Naive B cell (primary cell): ENCODE measurements around the gene SLC45A3. TPM values are rescaled to one million over a fixed set of nuclear protein-coding genes. Genes with fewer than 3 reads are reported as not detected.
"Not testable (repeated sequence)": the region's sequence is repeated elsewhere in the genome, so short reads cannot be mapped to it uniquely, and the experiment has no call there.

Experiments used
- ATAC-seq, 2 donors: fragments of 150-1000 bp; cut with Tn5 transposase; 2 replicates each; pipeline ENCODE4 v1.10.0; 2021; ENCODE audit warnings: low read depth in 2 of 2, mild to moderate bottlenecking in 2 of 2, moderate library complexity in 2 of 2
- DNase-seq: peaks from one replicate; pipeline ENCODE4 v3.0.0; 2022
- H3K27ac Mint-ChIP-seq, 6 donors: one replicate each; pipeline ENCODE4 v1.8.0; 2020 to 2022; ENCODE audit warnings: mild to moderate bottlenecking in 6 of 6, mixed read lengths in 6 of 6, moderate library complexity in 5 of 6, inconsistent platforms in 2 of 6
- H3K27me3 Mint-ChIP-seq, 3 donors: one replicate each; pipeline ENCODE4 v1.8.0; 2021 to 2022; ENCODE audit warnings: mixed read lengths in 3 of 3, mild to moderate bottlenecking in 1 of 3
- H3K36me3 Mint-ChIP-seq, 2 donors: one replicate each; pipeline ENCODE4 v1.8.0; 2020 to 2022; ENCODE audit warnings: mixed read lengths in 2 of 2, inconsistent platforms in 1 of 2, mild to moderate bottlenecking in 1 of 2
- H3K4me1 Mint-ChIP-seq, 3 donors: one replicate each; pipeline ENCODE4 v1.8.0; 2020 to 2022; ENCODE audit warnings: mixed read lengths in 3 of 3, inconsistent platforms in 1 of 3, mild to moderate bottlenecking in 1 of 3, moderate library complexity in 1 of 3
- H3K4me3 Mint-ChIP-seq, 8 donors: one replicate each; pipeline ENCODE4 v1.8.0; 2020 to 2022; ENCODE audit warnings: mild to moderate bottlenecking in 8 of 8, mixed read lengths in 8 of 8, moderate library complexity in 8 of 8, inconsistent platforms in 2 of 8
- H3K9me3 Mint-ChIP-seq, 7 donors: one replicate each; pipeline ENCODE4 v1.8.0; 2020 to 2022; ENCODE audit warnings: mixed read lengths in 7 of 7, mild to moderate bottlenecking in 5 of 7, inconsistent platforms in 2 of 7, moderate library complexity in 1 of 7
- polyA plus RNA-seq, 6 donors: library from polyadenylated mRNA; unstranded; fragments of 300-500 nt; fragmentation: Illumina TruSeq; gene quantifications; one replicate each; pipeline ENCODE4 v1.2.3, GENCODE V29; 2021; ENCODE audit warnings: low read depth in 6 of 6

The SLC45A3 gene
- polyA plus RNA-seq, 6 donors from 2014 or later = 0.96 to 5.4 (median 4.0) TPM

DNA sequence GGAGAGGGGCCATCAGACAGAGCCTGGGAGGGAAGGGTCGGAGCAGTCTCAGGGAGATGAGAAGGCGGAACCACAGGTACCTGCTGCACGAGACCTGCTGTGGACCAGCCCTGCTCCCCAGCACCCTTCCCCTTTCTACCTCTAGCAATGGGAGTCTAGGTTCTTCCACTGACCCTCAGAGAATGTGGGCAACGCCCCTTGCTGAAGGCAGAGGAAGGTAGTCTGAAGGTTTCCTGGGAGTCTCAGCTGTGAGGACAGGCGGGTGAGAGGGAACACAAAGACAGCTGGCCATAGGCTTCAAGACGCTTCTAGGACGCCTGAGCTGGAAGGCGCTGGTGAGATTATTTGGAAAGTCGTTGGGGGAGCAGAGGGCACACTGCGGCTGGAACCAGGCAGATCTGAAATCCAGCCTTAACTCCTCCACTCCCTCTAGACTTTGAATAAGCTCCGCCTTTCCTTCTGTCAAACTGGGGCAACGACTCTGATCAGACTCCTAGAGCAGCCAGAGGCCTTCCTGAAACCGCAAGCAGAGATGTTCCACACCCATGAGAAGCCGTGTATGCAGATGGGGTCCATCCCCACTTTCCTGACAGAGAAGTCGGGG lies 18.1 kb downstream of the SLC45A3 start:
- H3K27ac Mint-ChIP-seq = peak overlapping the region in 3 of 6 donors; percentile 36 to 90 (median 69)
- H3K27me3 Mint-ChIP-seq = no peaks in the 10 kb centered on the region
- ATAC-seq (no peak), DNase-seq (no peak)
- H3K9me3 Mint-ChIP-seq = no peaks in the 10 kb centered on the region
- H3K4me3 Mint-ChIP-seq = peak overlapping the region in 3 of 8 donors; percentile 10 to 70 (median 56)
- peaks cover 65 to 88% (median 84%) of the 10 kb centered on the region in 3 donors for H3K4me1 Mint-ChIP-seq
- peaks cover 0 to 6% of the 10 kb centered on the region in 2 donors for H3K36me3 Mint-ChIP-seq

DNA sequence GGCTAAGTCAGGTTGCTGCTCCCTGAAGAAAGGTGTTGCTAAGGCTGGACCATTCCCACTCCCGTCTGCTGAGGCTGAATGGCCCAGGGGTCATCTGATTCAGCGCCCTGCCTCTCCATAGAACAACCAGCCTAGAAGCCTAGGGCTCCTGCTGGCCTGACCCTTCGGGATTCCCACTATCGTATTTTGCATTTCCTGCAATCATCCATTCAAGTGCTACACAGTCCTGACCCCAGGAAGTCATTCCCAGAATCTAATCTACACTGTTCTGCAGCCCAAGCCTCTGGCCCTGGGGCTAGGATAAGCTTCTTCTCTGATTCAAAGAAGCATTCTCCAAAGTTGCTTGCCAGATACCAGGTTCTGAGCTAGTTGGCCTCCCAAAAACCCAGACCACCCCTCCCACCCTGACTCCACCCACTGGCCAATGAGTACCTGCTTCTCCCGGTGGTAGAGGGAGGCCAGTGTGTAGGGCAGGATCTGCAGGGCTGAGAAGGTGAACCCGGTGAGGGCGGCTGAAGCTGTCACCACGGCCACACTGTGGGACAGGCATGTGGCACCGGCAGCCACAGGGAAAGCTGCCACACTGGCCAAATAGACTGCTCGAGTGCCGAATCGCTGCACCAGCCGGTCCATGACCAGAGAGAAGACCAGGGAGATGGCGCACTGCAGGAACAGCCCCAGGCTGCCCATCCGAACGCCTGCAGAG lies 18.7 kb downstream of the SLC45A3 start:
- DNase-seq (no peak), ATAC-seq (no peak)
- Mint-ChIP-seq H3K36me3 (peaks cover 0 to 6% of the 10 kb centered on the region in 2 donors), H3K27me3 (no peaks in the 10 kb centered on the region), H3K4me3 (peak overlapping the region in 2 of 8 donors; percentile 25 to 56), H3K9me3 (no peaks in the 10 kb centered on the region), H3K4me1 (peaks cover 65 to 81% (median 77%) of the 10 kb centered on the region in 3 donors), H3K27ac (peak overlapping the region in 4 of 6 donors; percentile 25 to 90 (median 82))

DNA sequence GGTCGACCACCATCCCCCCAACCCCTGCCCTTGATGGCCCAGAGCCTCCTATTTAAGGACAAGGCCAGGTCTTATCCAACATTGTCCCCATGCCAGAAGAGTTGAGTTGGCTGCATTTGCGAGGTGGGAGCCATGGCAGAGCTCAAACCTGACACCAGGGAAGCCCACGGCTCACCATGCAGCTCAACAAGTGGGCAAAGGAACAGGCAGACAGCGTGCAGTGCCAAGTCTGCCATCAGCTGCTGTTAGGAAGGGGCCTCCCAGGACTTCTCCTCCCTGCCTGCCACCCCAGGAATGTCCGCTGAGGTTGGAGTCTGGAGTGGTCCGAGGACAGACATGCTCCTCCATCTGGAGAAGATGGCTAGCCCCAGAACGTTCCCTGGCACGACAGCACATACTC lies 19.9 kb downstream of the SLC45A3 start:
- no peak for DNase-seq
- ATAC-seq = no peak
- H3K27me3 Mint-ChIP-seq = no peaks in the 10 kb centered on the region
- peaks cover 0 to 6% of the 10 kb centered on the region in 2 donors for H3K36me3 Mint-ChIP-seq
- peak overlapping the region in 3 of 8 donors; percentile 31 to 54 (median 37) for H3K4me3 Mint-ChIP-seq
- H3K27ac Mint-ChIP-seq = peak overlapping the region in 5 of 6 donors; percentile 74 to 94 (median 90)
- H3K4me1 Mint-ChIP-seq = peaks cover 56 to 69% (median 65%) of the 10 kb centered on the region in 3 donors
- H3K9me3 Mint-ChIP-seq = no peaks in the 10 kb centered on the region

DNA sequence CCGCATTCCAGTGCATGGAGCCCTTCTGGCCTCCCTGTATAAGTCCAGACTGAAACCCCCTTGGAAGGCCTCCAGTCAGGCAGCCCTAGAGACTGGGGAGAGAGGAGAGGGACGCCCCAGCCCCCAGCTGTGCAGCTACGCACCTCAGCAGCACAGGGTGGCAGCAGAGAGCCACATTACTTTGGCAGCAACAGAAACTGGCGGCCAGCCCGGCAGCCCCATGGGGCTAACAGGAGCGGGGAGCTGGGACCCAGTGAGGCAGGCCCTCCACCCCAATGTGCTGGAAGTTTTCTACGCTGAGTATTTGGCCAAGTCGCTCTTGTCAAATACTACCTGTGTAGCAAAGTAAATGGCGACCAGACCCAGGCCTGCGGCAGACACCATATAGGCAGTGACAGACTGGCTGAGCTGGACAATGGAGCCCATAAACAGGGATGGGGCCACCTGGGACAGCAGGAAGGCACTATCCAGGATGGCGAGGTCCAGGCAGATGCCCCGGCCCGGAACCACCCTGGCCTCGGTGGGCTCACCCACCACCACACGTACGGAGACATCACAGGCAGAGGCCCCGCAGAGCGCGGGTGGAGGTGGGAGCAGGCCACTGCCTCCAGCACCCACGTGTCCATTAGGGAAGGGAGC lies 21.2 kb downstream of the SLC45A3 start:
- peak overlapping the region in 5 of 8 donors; percentile 13 to 76 (median 63) for H3K4me3 Mint-ChIP-seq
- H3K27me3 Mint-ChIP-seq = no peaks in the 10 kb centered on the region
- peak overlapping the region in 5 of 6 donors; percentile 26 to 94 (median 74) for H3K27ac Mint-ChIP-seq
- DNase-seq (peak; percentile 76), ATAC-seq (peak; percentile 92 to 96)
- no peaks in the 10 kb centered on the region for H3K9me3 Mint-ChIP-seq
- peaks cover 44 to 56% (median 52%) of the 10 kb centered on the region in 3 donors for H3K4me1 Mint-ChIP-seq
- H3K36me3 Mint-ChIP-seq = peaks cover 0 to 6% of the 10 kb centered on the region in 2 donors

DNA sequence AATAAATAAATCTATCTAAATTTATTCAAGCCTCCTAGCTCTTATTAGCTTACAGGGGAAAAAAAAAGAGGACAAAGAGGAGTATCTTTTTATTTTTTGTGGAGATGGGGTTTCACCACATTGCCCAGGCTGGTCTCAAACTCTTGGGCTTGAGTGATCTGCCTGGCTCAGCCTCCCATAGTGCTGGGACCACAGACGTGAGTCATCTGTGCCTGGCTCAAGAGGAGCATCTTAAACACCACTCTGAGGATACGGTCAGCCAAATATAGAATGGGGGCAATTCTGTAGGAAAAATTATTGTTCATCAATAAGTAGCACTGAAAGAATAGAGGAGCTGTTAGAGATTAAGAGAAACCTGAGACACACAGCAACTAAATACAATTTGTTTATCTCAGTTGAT lies 24.1 kb downstream of the SLC45A3 start:
- Mint-ChIP-seq H3K36me3 (no peaks in the 10 kb centered on the region), H3K9me3 (no peaks in the 10 kb centered on the region), H3K4me1 (peaks cover 29 to 34% (median 31%) of the 10 kb centered on the region in 3 donors), H3K4me3 (no peak overlapping the region), H3K27ac (no peak overlapping the region), H3K27me3 (no peaks in the 10 kb centered on the region)
- ATAC-seq (no peak), DNase-seq (no peak)

DNA sequence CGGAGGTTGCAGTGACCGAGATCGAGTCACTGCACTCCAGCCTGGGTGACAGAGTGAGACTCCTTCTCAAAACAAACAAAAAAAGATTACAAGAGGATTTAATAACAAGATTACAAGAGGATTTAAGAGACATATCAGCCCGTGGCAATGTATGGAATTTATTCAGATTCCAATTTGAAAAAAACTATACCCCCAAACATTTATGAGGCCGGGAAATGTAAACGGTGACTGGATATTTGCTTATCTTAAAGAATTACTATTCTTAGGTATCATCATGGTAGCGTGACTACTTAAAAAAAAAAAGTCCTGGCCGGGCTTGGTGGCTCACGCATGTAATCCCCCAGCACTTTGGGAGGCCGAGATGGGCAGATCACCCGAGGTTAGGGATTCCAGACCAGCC lies 27.3 kb downstream of the SLC45A3 start:
- Mint-ChIP-seq H3K4me3 (no peak overlapping the region), H3K36me3 (no peaks in the 10 kb centered on the region), H3K27me3 (no peaks in the 10 kb centered on the region), H3K27ac (no peak overlapping the region), H3K9me3 (no peaks in the 10 kb centered on the region), H3K4me1 (peaks cover 4 to 6% (median 5%) of the 10 kb centered on the region in 3 donors)
- DNase-seq (no peak), ATAC-seq (no peak)

DNA sequence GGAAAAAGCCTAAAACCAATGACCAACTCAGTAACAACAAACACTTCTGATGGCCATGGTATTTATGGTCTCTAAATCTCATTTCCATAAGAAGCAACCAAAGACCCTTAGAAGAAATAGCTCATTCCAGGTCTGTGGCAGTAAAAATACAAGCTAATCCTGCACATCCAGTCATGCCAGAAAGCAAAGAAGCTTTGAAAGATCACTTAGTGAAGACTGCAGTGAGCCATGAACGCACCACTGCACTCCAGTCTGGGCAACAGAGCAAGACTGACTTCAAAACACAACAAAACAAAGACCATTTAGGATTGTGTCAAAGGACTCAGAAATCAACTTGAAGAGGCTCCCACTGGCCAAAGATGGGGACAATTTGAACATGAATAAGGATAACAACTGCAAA lies 30.1 kb downstream of the SLC45A3 start:
- H3K4me1 Mint-ChIP-seq = peaks cover 0 to 5% (median 0%) of the 10 kb centered on the region in 3 donors
- H3K27me3 Mint-ChIP-seq = no peaks in the 10 kb centered on the region
- peaks cover 0 to 4% of the 10 kb centered on the region in 2 donors for H3K36me3 Mint-ChIP-seq
- no peak for ATAC-seq
- peak overlapping the region in 1 of 6 donors; percentile 28 for H3K27ac Mint-ChIP-seq
- H3K4me3 Mint-ChIP-seq = no peak overlapping the region
- H3K9me3 Mint-ChIP-seq = no peaks in the 10 kb centered on the region
- no peak for DNase-seq

DNA sequence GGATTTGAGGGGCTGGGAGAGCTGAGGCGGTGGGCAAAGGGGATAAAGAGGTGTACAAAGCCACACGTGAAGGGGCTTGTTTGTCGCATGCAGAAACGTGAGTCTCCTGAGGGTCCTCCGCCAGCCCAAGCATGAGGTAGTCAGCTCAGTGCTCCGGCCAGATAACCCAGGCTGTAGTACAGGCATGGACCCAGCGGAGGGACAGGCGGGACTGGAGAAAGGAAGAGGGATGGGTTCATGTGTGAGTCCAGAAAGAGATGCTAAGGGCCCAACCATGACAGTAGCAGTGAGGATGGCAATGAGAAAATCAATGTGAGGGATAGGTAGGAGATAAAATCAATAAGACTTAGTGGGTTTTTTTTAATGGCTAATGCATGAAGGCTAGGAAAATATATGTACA lies 34.8 kb downstream of the SLC45A3 start:
- Mint-ChIP-seq H3K36me3 (peaks cover 0 to 4% of the 10 kb centered on the region in 2 donors), H3K4me3 (no peak overlapping the region), H3K27ac (no peak overlapping the region), H3K9me3 (no peaks in the 10 kb centered on the region), H3K4me1 (peaks cover 0 to 5% (median 5%) of the 10 kb centered on the region in 3 donors), H3K27me3 (no peaks in the 10 kb centered on the region)
- DNase-seq (no peak), ATAC-seq (no peak)

DNA sequence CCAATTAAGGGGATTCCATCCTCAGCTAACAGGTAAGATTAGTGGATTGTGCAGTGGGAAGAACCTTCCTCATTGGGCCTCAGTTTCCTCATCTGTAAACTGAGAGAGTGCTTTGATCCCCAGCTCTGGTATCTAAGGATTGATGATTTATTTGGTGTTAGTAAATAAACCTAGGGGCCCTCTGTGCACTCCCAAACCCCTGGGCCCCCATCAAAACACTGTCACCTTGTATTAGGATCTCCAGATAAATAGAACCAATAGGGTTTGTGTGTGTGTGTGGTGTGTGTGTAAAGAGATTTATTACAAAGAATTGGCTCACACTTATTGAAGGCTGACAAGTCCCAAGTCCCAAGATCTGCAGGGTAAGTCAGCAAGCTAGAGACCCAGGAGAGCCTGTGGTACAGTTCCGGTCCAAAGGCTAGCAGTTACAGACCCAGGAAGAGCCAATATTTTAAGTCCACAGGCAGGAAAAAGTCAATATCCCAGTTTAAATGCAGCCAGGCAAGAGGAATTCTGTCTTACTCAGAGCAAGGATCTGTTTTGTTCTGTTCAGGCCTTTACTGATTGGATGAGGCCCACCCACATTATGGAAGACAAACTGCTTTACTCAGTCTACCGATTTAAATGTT lies 37.5 kb downstream of the SLC45A3 start:
- Mint-ChIP-seq H3K27ac (peak overlapping the region in 1 of 6 donors; percentile 42), H3K27me3 (peaks cover 0 to 11% (median 0%) of the 10 kb centered on the region in 3 donors), H3K9me3 (no peaks in the 10 kb centered on the region), H3K36me3 (peaks cover 0 to 4% of the 10 kb centered on the region in 2 donors), H3K4me3 (no peak overlapping the region), H3K4me1 (peaks cover 2 to 17% (median 5%) of the 10 kb centered on the region in 3 donors)
- DNase-seq (no peak), ATAC-seq (no peak)

DNA sequence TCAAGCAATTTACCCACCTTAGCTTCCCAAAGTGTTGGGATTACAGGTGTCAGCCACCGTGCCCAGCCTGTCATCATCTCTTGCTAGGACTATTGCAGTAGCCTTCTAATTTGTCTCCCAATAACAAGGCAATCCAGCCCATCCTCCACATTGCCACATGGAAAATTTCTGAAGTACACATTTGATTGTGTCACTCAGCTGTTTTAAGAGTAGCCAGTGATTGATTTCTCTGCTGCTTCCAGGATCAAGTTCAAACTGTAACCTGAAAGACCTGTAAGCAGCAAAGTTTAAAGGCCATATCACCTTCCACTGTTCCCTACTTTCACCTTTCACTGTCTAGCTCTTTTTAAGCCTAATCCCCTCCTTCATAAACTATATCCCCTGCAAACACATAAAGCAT lies 40.7 kb downstream of the SLC45A3 start:
- Mint-ChIP-seq H3K4me3 (no peak overlapping the region), H3K36me3 (no peaks in the 10 kb centered on the region), H3K27ac (peak overlapping the region in 1 of 6 donors; percentile 62), H3K27me3 (peaks cover 0 to 12% (median 0%) of the 10 kb centered on the region in 3 donors), H3K9me3 (no peaks in the 10 kb centered on the region), H3K4me1 (peaks cover 2 to 12% (median 5%) of the 10 kb centered on the region in 3 donors)
- no peak for DNase-seq
- no peak for ATAC-seq

DNA sequence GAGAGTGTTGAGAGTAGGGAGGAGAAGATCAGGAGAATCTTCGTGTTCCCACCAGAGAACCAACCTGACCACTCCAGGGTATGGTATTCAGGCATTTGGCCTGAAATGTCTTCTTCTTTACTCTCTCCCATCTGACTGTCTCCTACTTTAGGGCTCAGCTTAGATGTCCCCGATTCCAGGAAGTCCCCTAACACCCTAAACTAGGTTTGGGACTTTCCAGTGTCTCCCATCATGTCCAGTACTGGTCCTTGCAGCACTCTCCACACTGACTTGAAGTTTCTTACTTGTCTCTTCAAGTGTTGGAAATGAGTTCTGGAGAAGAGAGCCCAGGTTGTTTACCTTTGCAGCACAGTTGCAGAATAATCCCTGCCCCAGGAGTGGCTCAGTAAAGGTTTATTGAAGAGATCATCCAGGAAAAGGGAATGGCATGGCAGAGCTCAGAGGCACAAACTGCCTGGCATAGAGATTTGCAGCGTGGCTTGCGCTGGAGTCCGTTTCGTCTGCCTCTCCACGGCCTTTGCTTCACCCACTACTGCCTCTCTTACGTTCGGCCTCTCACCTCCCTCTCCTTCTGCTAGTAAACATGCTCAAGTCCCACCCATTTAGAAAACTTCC lies 42.3 kb downstream of the SLC45A3 start:
- Mint-ChIP-seq H3K27ac (peak overlapping the region in 1 of 6 donors; percentile 11), H3K4me3 (no peak overlapping the region), H3K4me1 (peaks cover 2 to 12% (median 5%) of the 10 kb centered on the region in 3 donors), H3K27me3 (peaks cover 0 to 12% (median 0%) of the 10 kb centered on the region in 3 donors), H3K36me3 (no peaks in the 10 kb centered on the region), H3K9me3 (no peaks in the 10 kb centered on the region)
- no peak for DNase-seq
- ATAC-seq = no peak

DNA sequence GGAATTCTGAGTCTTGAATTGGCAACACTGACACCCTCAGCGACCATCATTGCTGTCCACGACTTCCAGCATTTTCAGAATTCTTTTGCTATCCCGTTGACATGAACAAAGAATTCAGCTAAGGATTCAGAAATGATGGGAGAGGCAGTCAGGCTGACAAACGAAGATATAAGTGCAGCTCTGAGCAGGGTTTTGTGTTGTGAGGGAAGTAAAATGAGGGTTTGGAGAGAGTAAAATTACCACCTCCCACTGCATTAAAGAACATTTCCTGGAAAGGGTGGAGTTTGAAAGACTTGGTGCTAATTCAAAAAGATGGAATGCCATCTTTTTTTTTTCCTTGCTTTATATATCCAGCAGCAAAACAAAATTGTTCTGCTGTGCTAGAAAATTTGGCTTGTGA lies 43.6 kb downstream of the SLC45A3 start:
- no peak for ATAC-seq

DNA sequence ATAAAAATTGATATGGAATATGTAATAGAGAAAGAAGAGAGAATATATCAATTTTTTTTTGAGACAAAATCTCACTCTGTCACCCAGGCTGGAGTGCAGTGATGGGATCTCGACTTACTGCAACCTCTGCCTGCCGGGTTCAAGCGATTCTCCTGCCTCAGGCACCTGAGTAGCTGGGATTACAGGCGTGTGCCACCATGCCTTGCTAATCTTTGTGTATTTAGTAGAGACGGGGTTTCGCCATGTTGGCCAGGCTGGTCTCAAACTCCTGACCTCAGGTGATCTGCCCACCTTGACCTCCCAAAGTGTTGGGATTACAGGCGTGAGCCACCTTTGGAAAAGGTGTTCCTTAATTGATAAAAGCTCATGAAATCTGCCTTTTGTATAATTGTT lies 44.2 kb downstream of the SLC45A3 start:
- not testable (repeated sequence) for H3K27ac Mint-ChIP-seq, H3K4me3 Mint-ChIP-seq, H3K36me3 Mint-ChIP-seq, DNase-seq, H3K9me3 Mint-ChIP-seq, ATAC-seq
- Mint-ChIP-seq H3K27me3 (peaks cover 0 to 12% (median 0%) of the 10 kb centered on the region in 3 donors), H3K4me1 (peaks cover 0 to 13% (median 8%) of the 10 kb centered on the region in 3 donors)

More for the DNA sequence above, 43.6 kb downstream of the SLC45A3 start:
- H3K27ac Mint-ChIP-seq = peak overlapping the region in 1 of 6 donors; percentile 78
- peaks cover 5 to 12% (median 8%) of the 10 kb centered on the region in 3 donors for H3K4me1 Mint-ChIP-seq
- H3K36me3 Mint-ChIP-seq = no peaks in the 10 kb centered on the region
- DNase-seq = no peak
- peaks cover 0 to 12% (median 0%) of the 10 kb centered on the region in 3 donors for H3K27me3 Mint-ChIP-seq
- H3K4me3 Mint-ChIP-seq = peak overlapping the region in 1 of 8 donors; percentile 27
- H3K9me3 Mint-ChIP-seq = no peaks in the 10 kb centered on the region
